GM21447 (cell line): ENCODE results near the gene FAM25A.

Source experiments
- ATAC-seq: cut with Tn5 transposase; IDR thresholded peaks from one replicate; pipeline ENCODE4 v1.9.1; 2021; ENCODE audit not compliant: unreplicated experiment

FAM25A gene

GRCh38 chr10:87059401-87059800, 39.3 kb downstream of the FAM25A start:
- ATAC-seq, result no peak

DNA sequence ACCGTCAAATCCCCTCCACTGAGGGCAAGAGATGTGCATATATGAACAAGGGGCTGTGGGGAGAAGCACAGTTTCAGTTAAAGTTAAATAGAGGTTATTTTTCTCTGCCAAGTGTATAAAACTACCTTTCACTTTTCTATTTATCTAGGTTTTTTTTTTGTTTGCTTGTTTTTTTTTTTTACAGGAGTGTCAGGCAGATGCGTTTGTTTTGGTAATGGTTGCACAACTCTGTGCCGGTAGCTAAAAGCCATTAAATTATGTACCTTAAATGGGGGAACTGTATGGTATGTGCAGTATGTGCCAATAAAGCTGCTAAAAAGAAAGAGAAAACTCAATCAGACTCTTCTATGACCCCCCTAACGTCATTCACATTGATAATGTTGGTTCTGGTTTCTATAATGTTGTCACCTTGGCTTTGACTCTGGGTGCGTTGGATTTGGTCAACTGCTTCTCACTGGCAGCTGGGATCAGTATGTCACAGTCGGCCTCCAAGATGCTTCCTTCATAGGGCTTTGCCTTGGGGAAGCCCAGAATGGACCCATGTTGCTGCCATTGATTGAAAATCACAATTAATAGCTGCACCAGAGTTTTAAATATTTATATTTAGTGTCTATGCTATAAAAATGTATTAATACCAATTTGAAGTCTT, 40.3 kb downstream of the FAM25A start:
- ATAC-seq, result no peak

DNA sequence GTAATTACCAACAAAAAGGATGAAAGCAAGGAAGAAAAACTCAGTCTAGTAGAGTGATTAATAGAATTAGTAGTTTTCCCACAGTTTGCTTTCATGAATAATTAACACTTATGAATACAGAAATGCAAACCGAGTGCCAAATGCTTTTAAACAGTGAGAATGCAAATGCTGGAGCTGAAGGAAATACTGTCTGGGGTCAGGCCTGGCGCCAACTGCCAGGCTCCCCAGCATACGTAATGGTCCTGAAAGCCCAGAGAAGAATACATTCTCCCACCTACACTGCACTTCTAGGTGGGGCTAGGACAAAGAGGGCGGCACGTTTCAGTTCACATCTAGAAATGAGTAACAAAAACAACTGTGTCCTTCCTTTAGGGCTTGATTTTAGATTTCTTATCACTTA, 44.6 kb downstream of the FAM25A start:
- ATAC-seq, result no peak

- ATAC-seq, result no peak
Measured at GRCh38 chr10:87066178-87066577, 46.1 kb downstream of the FAM25A start.

GRCh38 chr10:87066865-87067264, 46.8 kb downstream of the FAM25A start:
- no peak for ATAC-seq

DNA sequence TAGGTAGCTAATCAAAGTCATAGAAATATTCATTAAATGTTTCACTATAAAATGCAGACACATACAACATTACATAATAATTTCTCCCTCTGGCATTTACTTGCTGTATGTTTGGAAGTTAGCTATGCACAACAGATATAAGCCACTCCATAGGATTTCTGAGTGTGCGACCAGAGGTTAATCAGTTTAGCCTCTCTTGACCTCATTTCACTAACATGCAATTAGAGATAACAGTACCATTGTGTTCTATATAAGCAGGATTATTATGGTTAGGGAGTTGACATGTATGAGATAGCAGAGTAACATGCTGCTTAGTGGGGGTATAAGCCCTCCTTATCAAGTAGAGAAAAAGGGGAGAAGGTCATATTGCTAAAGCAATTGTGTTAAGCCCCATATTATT, 48.2 kb downstream of the FAM25A start:
- no peak for ATAC-seq

DNA sequence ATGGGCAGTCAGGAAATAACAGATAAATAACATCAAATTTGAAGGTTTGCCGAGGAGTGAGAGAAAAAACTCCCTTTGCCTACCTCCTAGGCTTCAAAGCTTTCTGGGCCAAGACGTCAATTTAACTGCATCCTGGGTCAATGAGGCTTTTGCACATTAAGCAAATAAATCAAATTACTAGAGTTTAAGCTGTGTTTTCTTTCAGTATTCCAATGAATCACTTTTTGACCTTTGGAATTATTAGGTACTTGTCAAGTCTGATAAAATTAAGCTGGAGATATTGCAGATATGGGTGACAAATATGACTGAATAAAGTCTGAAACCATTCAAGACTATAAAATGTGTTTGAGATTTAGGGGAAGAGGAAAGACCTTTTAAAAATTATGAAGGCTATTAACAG, 52.4 kb downstream of the FAM25A start:
- no peak for ATAC-seq
